ENCODE measurements around the gene MDP1. TPM values are rescaled to one million over a fixed set of nuclear protein-coding genes. Genes with fewer than 3 reads are reported as not detected.

Gene MDP1
- total RNA-seq, 1 donor from 2014 or later = 23.7 TPM

DNA sequence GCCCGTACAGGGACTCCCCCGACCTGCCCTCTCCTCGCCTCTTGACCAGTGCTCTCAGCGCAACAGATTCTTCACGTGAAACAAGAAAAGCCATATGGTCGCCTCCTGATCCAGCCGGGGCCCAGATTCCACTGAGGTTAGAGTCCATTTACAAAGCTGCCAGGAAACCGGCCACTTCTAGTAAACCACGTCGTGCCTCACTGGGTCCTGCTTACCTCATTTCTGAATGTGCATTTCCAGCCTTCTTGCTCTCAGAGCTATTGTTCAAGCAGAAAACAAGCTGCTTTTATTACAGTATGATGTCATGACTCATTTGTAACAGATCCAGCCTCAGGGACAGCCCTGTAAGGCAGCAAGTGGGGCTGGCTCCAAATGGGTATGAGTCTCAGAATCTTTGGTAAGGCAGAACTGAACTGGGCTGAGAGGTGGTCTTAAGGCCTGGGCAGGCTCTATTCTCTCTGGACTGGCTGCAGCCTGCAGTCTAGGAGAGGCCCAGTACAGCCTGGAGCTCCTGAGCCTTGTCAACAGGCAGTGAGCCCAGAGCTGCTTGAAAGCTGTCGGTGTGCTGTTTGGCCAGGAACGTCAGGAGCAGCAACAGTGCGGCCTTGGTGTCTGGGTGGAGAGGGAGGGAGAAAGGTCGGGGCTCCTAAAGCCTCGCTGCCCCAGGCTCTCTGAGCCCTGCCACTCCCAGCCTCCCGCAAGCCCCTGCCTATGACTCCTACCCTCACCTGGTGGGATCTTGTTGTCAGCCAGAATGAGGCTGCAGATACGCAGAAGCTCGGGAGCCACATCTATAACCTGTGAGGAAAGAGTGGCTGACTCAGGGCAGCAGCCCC lies 35.7 kb downstream of the MDP1 start:
- DNase-seq = peak; percentile 73

DNA sequence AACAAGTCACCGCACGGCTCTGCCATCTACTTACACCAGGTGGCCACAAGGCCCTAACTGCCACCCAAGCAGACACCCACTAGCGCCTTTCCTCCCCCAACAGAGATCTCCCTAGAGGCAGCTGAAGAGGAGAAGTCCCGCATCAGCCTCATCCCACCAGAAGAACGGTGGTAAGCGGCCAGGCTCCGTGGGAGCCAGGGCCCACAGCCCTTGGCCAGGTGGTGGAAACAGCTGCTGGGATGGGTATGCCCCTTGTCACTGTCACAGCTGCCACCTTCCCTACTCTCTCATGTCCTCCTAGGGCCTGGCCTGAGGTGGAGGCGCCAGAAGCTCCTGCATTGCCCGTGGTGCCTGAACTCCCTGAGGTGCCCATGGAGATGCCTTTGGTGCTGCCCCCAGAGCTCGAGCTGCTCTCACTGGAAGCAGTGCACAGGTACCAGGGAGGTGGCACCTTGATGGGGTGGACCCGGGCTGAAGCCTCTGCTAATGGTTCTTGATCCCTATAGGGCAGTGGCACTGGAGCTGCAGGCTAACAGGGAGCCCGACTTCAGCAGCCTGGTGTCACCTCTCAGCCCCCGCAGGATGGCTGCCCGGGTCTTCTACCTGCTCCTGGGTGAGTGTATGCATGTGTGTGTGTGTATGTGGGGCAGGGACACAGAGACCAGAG lies 36.4 kb downstream of the MDP1 start:
- no peak for DNase-seq

- DNase-seq = no peak
Measured at GRCh38 chr14:24178399-24179178, 37.3 kb downstream of the MDP1 start.

GRCh38 chr14:24177891-24178290 lies 38.0 kb downstream of the MDP1 start:
- DNase-seq = no peak

DNA sequence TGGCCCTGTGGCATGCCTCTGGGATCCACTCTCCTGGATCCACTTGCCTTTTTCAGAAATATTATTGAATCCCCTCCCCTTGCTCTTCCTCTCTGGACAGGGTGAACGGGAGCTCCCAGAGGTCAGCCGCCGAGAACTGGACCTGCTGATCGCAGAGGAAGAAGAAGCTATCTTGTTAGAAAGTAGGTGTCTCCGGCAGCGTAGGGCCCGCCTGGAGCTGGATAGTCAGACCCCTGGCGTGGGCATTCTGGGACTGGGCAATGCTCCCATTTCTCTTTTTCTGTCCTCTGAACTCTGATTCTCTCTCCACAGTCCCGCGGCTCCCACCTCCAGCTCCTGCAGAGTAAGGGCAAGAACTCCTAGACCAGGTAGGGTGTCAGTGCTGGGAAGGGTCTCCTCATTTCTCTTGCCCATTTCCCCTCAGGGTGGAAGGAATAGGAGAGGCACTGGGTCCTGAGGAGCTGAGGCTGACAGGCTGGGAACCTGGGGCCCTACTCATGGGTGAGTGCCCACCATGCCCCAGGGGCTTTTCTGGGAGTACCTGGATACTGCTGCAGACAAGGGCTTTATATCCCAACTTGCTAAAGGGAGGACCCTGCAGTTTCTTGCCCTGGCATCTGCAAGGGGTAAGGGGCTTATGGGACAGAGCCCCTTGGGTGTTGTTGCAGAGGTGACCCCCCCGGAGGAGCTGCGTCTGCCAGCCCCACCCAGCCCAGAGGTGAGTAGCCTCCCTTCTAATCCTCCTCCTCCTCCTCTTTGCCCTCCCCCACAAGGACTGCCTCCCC lies 38.6 kb downstream of the MDP1 start:
- no peak for DNase-seq

GRCh38 chr14:24176599-24176998 lies 39.3 kb downstream of the MDP1 start:
- DNase-seq = no peak

DNA sequence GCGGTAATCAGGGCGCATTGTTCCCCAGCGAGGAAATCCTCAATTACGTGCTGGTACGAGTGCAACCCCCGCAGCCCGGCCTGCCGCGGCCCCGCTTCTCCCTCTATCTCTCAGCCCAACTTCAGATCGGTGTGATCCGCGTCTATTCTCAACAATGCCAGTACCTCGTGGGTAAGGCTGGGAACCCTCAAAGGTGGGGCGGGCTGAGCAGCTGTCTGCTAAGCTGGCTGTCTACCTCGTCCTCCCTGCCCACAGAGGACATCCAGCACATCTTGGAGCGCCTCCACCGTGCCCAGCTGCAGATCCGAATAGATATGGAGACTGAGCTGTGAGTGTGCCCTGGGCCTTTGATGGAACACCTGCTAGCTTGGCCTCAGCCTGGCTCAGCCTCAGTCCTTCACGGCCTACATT lies 43.0 kb downstream of the MDP1 start:
- no peak for DNase-seq

DNA sequence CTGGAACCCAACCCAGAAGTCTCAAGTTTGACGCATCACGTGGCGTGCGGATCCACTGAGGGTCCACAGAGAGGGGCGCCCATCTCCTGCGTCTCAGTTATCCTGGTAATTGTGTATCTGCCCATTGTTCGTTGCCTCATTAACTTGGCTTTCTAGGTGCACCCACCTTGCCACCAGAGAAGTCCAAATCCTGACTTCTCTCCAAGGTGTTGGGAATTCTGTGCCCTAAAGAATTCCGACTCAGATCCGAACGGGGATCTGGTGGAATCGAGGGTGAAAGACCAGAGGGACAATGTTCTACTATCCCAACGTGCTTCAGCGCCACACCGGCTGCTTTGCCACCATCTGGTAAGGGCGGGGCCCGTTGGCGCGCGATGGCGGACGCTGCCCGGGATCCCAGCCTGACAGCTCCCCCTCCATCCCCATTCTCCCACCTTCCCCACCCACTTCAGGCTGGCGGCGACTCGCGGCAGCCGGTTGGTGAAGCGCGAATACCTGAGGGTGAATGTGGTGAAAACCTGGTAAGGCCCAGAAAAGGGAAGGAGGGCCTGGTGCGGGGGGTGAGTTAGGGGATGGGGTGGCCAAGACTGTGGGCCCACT lies 43.5 kb downstream of the MDP1 start:
- DNase-seq = no peak

DNA sequence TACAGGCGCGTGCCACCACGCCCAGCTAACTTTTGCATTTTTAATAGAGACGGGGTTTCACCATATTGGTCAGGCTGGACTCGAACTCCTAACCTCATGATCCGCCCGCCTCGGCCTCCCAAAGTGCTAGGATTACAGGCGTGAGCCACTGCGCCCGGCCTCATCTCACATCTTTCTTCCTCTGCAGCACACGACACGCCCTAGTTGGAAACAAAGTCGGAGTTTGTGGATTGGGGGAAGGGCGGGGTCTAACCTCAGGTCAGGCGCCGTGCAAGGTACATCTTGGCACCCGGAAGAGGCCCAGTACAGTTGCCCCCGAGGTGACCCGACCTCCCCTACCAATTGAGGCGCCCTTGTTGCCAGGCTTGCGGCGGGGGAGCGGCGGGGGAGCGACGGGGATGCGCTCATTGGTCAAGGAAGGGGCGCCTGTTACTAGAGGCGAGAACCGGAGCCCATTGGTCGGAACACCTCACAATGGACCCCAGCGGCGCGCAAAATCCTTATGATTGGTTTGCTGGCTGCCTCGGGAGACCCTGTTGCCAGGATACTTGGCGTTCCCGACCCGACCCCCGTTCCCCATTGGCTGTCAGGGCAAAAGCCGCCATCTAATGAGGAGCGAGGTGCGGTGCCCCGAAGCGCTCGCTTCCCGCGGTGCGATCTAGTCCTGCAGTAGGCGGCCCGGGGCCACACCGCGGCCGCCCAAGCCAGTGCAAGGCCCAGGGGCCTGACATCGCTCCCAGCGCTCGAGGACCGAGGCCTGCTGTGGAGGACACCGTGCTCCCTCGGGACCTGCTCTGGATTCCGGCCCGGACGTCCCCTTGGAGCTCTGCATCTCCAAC lies 44.2 kb downstream of the MDP1 start, which contains the start of gene REC8:
REC8 (plus strand) TSS at position 659 of the 839 bp plus-strand sequence. CDS start 473 bp downstream, outside the sequence.
- DNase-seq = peak; percentile 97

DNA sequence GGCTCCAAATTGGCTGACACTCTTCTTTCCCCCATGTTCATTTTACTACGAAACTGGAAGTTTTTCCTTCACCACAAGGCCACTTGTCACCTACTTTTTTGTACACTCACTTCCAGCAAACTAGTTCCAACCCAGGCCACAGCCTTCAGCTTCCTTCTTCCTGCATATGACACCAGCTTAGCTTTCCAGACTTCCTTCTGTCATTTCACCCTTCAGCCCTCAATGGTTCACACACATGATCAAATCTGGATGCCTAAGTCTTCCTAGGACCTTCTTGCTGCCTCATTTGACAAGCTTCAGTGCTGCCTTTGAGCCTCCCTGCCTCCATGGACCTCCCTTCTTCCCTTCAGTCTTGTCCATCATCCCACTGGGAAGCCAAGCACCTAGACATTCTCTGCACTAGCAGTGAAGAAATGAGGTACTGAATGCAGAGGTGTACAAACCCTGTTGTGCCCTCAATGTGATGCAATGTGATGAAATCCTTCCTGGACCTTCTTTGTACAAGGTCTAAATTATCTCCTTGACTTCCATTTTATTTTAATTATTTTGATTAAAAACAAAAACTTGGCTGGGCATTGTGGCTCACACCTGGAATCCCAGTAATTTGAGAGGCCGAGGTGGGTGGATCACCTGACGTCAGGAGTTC lies 48.3 kb downstream of the MDP1 start:
- DNase-seq = no peak

- DNase-seq = no peak
Measured at GRCh38 chr14:24165785-24166184, 50.1 kb downstream of the MDP1 start.

DNA sequence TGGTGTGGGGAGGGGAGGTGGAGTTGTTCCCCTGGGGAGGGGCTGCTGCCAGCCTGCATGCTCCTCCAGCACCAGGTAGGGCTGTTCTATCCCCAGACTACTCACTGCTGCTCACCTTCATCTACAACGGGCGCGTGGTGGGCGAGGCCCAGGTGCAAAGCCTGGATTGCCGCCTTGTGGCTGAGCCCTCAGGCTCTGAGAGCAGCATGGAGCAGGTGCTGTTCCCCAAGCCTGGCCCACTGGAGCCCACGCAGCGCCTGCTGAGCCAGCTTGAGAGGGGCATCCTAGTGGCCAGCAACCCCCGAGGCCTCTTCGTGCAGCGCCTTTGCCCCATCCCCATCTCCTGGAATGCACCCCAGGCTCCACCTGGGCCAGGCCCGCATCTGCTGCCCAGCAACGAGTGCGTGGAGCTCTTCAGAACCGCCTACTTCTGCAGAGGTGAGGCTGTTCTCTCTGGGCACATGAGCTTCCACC lies 51.3 kb downstream of the MDP1 start:
- DNase-seq = no peak

Other genes starting within 250 kb of the MDP1 start
- 11.6 and 12.6 TPM in 2 replicates for gene DHRS4L2, start 227.1 kb downstream of the MDP1 start, total RNA-seq
- gene CARMIL3, start 164.1 kb downstream of the MDP1 start, total RNA-seq = 0.05 TPM in 1 of 2 replicates, not detected in the other
- gene CPNE6, start 144.5 kb downstream of the MDP1 start, total RNA-seq = not detected in 2 replicates
- gene PCK2, start 121.8 kb downstream of the MDP1 start, total RNA-seq = 5.8 and 10.5 TPM in 2 replicates
- gene DCAF11, start 101.3 kb downstream of the MDP1 start, total RNA-seq = 90.7 and 93.9 TPM in 2 replicates
- gene NRL, start 101.1 kb downstream of the MDP1 start, total RNA-seq = 0.88 and 2.6 TPM in 2 replicates
- gene FITM1, start 85.4 kb downstream of the MDP1 start, total RNA-seq = 0.42 and 0.51 TPM in 2 replicates
- gene PSME1, start 79.9 kb downstream of the MDP1 start, total RNA-seq = 167 TPM in 2 replicates
- 21.4 and 26.4 TPM in 2 replicates for gene EMC9, start 74.5 kb downstream of the MDP1 start, total RNA-seq
- gene PSME2, start 69.5 kb downstream of the MDP1 start, total RNA-seq = 108 and 110 TPM in 2 replicates
- 53.2 and 54.1 TPM in 2 replicates for gene RNF31, start 68.6 kb downstream of the MDP1 start, total RNA-seq
- gene IRF9, start 54.8 kb downstream of the MDP1 start, total RNA-seq = 37.8 and 55.5 TPM in 2 replicates
- gene REC8, start 44.0 kb downstream of the MDP1 start, total RNA-seq = 2.7 and 4.2 TPM in 2 replicates
- 28.8 and 60.6 TPM in 2 replicates for gene IPO4, start 27.2 kb downstream of the MDP1 start, total RNA-seq
- gene TM9SF1, start 20.6 kb downstream of the MDP1 start, total RNA-seq = 63.5 and 82.5 TPM in 2 replicates
- not detected in 2 replicates for gene TSSK4, start 10.4 kb downstream of the MDP1 start, total RNA-seq
- gene CHMP4A, start 2.6 kb downstream of the MDP1 start, total RNA-seq = 36.8 and 39.3 TPM in 2 replicates
- 197 and 248 TPM in 2 replicates for gene NEDD8, start 16.3 kb upstream of the MDP1 start, total RNA-seq
- gene GMPR2, start 16.9 kb upstream of the MDP1 start, total RNA-seq = 108 and 121 TPM in 2 replicates
- 68.4 and 71.7 TPM in 2 replicates for gene TINF2, start 26.6 kb upstream of the MDP1 start, total RNA-seq
- 0.17 and 0.51 TPM in 2 replicates for gene TGM1, start 47.1 kb upstream of the MDP1 start, total RNA-seq
- gene RABGGTA, start 55.5 kb upstream of the MDP1 start, total RNA-seq = 27.9 and 28.6 TPM in 2 replicates
- gene DHRS1, start 83.7 kb upstream of the MDP1 start, total RNA-seq = 10.6 and 16.7 TPM in 2 replicates
- gene NOP9, start 83.8 kb upstream of the MDP1 start, total RNA-seq = 30.1 and 33.5 TPM in 2 replicates
- gene CIDEB, start 91.9 kb upstream of the MDP1 start, total RNA-seq = 4.6 and 7.5 TPM in 2 replicates
- 5.9 and 9.7 TPM in 2 replicates for gene LTB4R2, start 94.1 kb upstream of the MDP1 start, total RNA-seq
- gene LTB4R, start 95.4 kb upstream of the MDP1 start, total RNA-seq = 3.5 and 3.6 TPM in 2 replicates
- 68.4 and 138 TPM in 2 replicates for gene ADCY4, start 119.0 kb upstream of the MDP1 start, total RNA-seq
- 4.7 and 5.8 TPM in 2 replicates for gene RIPK3, start 123.9 kb upstream of the MDP1 start, total RNA-seq
- 8.8 and 11.1 TPM in 2 replicates for gene NFATC4, start 152.1 kb upstream of the MDP1 start, total RNA-seq
- gene NYNRIN, start 182.9 kb upstream of the MDP1 start, total RNA-seq = 12.6 and 17.0 TPM in 2 replicates
- gene CBLN3, start 213.6 kb upstream of the MDP1 start, total RNA-seq = 0.84 and 1.0 TPM in 2 replicates
- 55.5 and 67.0 TPM in 2 replicates for gene KHNYN, start 213.9 kb upstream of the MDP1 start, total RNA-seq
- gene SDR39U1, start 226.7 kb upstream of the MDP1 start, total RNA-seq = 9.3 and 79.1 TPM in 2 replicates